HepG2 (cell line): ENCODE measurements around the gene TBX6. TPM values are rescaled to one million over a fixed set of nuclear protein-coding genes. Genes with fewer than 3 reads are reported as not detected.

Source experiments
- ARID2 ChIP-seq: sonication (generic); formaldehyde crosslinking; IDR thresholded peaks from 2 replicates; pipeline ENCODE4 v1.8.1; 2022; ENCODE audit warnings: mild to moderate bottlenecking, missing genetic modification reagents, borderline replicate concordance
- ATF7-NPFF ChIP-seq: sonication (generic); formaldehyde crosslinking; IDR thresholded peaks from 2 replicates; pipeline ENCODE4 v1.8.1; 2023; ENCODE audit warnings: mild to moderate bottlenecking, low read depth, missing genetic modification reagents, moderate library complexity
- DMAP1 ChIP-seq: IDR thresholded peaks from 2 replicates; pipeline ENCODE4 v1.6.1; 2016
- HINFP ChIP-seq: sonication (generic); formaldehyde crosslinking; IDR thresholded peaks from 2 replicates; pipeline ENCODE4 v1.4.0; 2020; ENCODE audit warnings: low read depth, mild to moderate bottlenecking, missing genetic modification reagents
- KLF9 ChIP-seq: IDR thresholded peaks from 2 replicates; pipeline ENCODE4 v1.6.1; 2016; ENCODE audit warnings: low read depth
- PHF21A ChIP-seq: sonication (generic); formaldehyde crosslinking; IDR thresholded peaks from 2 replicates; pipeline ENCODE4 v1.5.0; 2020; ENCODE audit warnings: mild to moderate bottlenecking, missing genetic modification reagents
- SNAPC2 ChIP-seq: sonication (generic); formaldehyde crosslinking; IDR thresholded peaks from 2 replicates; pipeline ENCODE4 v1.8.1; 2022; ENCODE audit warnings: mild to moderate bottlenecking, missing genetic modification reagents
- SRF ChIP-seq: IDR thresholded peaks from 2 replicates; pipeline ENCODE4 v1.6.1; 2011; ENCODE audit warnings: mild to moderate bottlenecking, low read depth, low read length, moderate library complexity
- XRCC5 ChIP-seq: fragments of 200-400 bp; formaldehyde crosslinking; optimal IDR thresholded peaks from 2 replicates; pipeline ENCODE3; 2017; ENCODE audit warnings: mild to moderate bottlenecking, low read length
- ZBTB42 ChIP-seq: sonication (generic); formaldehyde crosslinking; IDR thresholded peaks from 2 replicates; pipeline ENCODE4 v1.5.0; 2020; ENCODE audit warnings: mild to moderate bottlenecking, missing genetic modification reagents
- ZKSCAN1 ChIP-seq: fragments of 150-350 bp; IDR thresholded peaks from 2 replicates; pipeline ENCODE4 v1.6.1; 2014; ENCODE audit warnings: low read length
- ZNF281 ChIP-seq: sonication (generic); formaldehyde crosslinking; IDR thresholded peaks from 2 replicates; pipeline ENCODE4 v1.4.0; 2020; ENCODE audit warnings: missing genetic modification reagents, borderline replicate concordance
- ZNF343 ChIP-seq: sonication (generic); formaldehyde crosslinking; IDR thresholded peaks from 2 replicates; pipeline ENCODE4 v1.4.0; 2020; ENCODE audit warnings: mild to moderate bottlenecking, missing genetic modification reagents
- polyA plus RNA-seq, 8 experiments: library from polyadenylated mRNA; depleted of rRNA in 3 of 8; stranded (reverse) in 7 of 8; unstranded in 1 of 8; fragments of >200 nt; fragmentation: Illumina TruSeq in 4 of 8; extraction: Trizol in 4 of 8; gene quantifications; 2 replicates each; pipeline versions ENCODE4 v1.2.1 to v1.2.3, GENCODE V29; 2011 to 2016; ENCODE audit warnings: low read depth in 4 of 8, missing spikeins in 1 of 8, mixed read lengths in 1 of 8; ENCODE audit not compliant: insufficient read depth in 1 of 8
- total RNA-seq, 5 experiments: library from RNA; depleted of rRNA; stranded (reverse); fragments of >200 nt; fragmentation: Illumina TruSeq; extraction: Trizol; gene quantifications; 2 replicates each; pipeline ENCODE4 v1.2.3, GENCODE V29; 2016; ENCODE audit warnings: low read depth in 1 of 5
- TF ChIP-seq, protein P1 (sequence below): conservative IDR thresholded peaks from 2 replicates; pipeline ENCODE4 v1.6.1; 2018; ENCODE audit warnings: missing genetic modification reagents
- TF ChIP-seq, protein P2 (sequence below): sonication (generic); formaldehyde crosslinking; IDR thresholded peaks from 2 replicates; pipeline ENCODE4 v1.5.1; 2020; ENCODE audit warnings: mild to moderate bottlenecking, missing genetic modification reagents, borderline replicate concordance
- TF ChIP-seq, protein P3 (sequence below): sonication (generic); formaldehyde crosslinking; IDR thresholded peaks from 2 replicates; pipeline ENCODE4 v1.4.0; 2020; ENCODE audit warnings: mild to moderate bottlenecking, missing genetic modification reagents

TBX6 gene
- total and polyA plus RNA-seq, 2 of the 13 experiments (the other 11 are each of a cell fraction or from before 2014, with no cell fraction given), result 0.24 to 0.42 TPM

GRCh38 chr16:30113031-30113710 lies 21.4 kb upstream of the TBX6 start, which contains the start of gene GDPD3 (continued):
- no peak for TF ChIP-seq PHF21A (CRISPR knock-in tag)
- TF ChIP-seq, protein P1, sequence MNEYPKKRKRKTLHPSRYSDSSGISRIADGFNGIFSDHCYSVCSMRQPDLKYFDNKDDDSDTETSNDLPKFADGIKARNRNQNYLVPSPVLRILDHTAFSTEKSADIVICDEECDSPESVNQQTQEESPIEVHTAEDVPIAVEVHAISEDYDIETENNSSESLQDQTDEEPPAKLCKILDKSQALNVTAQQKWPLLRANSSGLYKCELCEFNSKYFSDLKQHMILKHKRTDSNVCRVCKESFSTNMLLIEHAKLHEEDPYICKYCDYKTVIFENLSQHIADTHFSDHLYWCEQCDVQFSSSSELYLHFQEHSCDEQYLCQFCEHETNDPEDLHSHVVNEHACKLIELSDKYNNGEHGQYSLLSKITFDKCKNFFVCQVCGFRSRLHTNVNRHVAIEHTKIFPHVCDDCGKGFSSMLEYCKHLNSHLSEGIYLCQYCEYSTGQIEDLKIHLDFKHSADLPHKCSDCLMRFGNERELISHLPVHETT (CRISPR knock-in tag), result no peak
- no peak for TF ChIP-seq ZNF343 (CRISPR knock-in tag)
- no peak for TF ChIP-seq ARID2 (CRISPR knock-in tag)
- TF ChIP-seq DMAP1, result no peak
- TF ChIP-seq, protein P2, sequence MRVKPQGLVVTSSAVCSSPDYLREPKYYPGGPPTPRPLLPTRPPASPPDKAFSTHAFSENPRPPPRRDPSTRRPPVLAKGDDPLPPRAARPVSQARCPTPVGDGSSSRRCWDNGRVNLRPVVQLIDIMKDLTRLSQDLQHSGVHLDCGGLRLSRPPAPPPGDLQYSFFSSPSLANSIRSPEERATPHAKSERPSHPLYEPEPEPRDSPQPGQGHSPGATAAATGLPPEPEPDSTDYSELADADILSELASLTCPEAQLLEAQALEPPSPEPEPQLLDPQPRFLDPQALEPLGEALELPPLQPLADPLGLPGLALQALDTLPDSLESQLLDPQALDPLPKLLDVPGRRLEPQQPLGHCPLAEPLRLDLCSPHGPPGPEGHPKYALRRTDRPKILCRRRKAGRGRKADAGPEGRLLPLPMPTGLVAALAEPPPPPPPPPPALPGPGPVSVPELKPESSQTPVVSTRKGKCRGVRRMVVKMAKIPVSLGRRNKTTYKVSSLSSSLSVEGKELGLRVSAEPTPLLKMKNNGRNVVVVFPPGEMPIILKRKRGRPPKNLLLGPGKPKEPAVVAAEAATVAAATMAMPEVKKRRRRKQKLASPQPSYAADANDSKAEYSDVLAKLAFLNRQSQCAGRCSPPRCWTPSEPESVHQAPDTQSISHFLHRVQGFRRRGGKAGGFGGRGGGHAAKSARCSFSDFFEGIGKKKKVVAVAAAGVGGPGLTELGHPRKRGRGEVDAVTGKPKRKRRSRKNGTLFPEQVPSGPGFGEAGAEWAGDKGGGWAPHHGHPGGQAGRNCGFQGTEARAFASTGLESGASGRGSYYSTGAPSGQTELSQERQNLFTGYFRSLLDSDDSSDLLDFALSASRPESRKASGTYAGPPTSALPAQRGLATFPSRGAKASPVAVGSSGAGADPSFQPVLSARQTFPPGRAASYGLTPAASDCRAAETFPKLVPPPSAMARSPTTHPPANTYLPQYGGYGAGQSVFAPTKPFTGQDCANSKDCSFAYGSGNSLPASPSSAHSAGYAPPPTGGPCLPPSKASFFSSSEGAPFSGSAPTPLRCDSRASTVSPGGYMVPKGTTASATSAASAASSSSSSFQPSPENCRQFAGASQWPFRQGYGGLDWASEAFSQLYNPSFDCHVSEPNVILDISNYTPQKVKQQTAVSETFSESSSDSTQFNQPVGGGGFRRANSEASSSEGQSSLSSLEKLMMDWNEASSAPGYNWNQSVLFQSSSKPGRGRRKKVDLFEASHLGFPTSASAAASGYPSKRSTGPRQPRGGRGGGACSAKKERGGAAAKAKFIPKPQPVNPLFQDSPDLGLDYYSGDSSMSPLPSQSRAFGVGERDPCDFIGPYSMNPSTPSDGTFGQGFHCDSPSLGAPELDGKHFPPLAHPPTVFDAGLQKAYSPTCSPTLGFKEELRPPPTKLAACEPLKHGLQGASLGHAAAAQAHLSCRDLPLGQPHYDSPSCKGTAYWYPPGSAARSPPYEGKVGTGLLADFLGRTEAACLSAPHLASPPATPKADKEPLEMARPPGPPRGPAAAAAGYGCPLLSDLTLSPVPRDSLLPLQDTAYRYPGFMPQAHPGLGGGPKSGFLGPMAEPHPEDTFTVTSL (CRISPR knock-in tag), result no peak
- no peak for TF ChIP-seq ZBTB42 (CRISPR knock-in tag)
- TF ChIP-seq KLF9 (CRISPR knock-in tag), result no peak
- TF ChIP-seq, protein P3, sequence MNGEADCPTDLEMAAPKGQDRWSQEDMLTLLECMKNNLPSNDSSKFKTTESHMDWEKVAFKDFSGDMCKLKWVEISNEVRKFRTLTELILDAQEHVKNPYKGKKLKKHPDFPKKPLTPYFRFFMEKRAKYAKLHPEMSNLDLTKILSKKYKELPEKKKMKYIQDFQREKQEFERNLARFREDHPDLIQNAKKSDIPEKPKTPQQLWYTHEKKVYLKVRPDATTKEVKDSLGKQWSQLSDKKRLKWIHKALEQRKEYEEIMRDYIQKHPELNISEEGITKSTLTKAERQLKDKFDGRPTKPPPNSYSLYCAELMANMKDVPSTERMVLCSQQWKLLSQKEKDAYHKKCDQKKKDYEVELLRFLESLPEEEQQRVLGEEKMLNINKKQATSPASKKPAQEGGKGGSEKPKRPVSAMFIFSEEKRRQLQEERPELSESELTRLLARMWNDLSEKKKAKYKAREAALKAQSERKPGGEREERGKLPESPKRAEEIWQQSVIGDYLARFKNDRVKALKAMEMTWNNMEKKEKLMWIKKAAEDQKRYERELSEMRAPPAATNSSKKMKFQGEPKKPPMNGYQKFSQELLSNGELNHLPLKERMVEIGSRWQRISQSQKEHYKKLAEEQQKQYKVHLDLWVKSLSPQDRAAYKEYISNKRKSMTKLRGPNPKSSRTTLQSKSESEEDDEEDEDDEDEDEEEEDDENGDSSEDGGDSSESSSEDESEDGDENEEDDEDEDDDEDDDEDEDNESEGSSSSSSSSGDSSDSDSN, result no peak; the same call in 1 of the 2 replicates
- TF ChIP-seq SNAPC2, result no peak; the same call in 1 of the 2 replicates
- no peak for TF ChIP-seq ATF7-NPFF (CRISPR knock-in tag)
- no peak for TF ChIP-seq ZNF281 (CRISPR knock-in tag)
- no peak for TF ChIP-seq XRCC5
- TF ChIP-seq SRF, result no peak
- TF ChIP-seq ZKSCAN1, result no peak
- TF ChIP-seq HINFP, result no peak
